ENCODE data around the gene FMO5.
"Not testable (repeated sequence)": the region's sequence is repeated elsewhere in the genome, so short reads cannot be mapped to it uniquely, and the experiment has no call there.

The FMO5 gene

GRCh38 chr1:147238925-147239820 is 14.0 kb upstream of the FMO5 start:
- no peak for DNase-seq

GRCh38 chr1:147238053-147238902 is 13.1 kb upstream of the FMO5 start:
- no peak for DNase-seq

- DNase-seq: no peak
Observed at GRCh38 chr1:147236959-147237791, 12.0 kb upstream of the FMO5 start.

DNA sequence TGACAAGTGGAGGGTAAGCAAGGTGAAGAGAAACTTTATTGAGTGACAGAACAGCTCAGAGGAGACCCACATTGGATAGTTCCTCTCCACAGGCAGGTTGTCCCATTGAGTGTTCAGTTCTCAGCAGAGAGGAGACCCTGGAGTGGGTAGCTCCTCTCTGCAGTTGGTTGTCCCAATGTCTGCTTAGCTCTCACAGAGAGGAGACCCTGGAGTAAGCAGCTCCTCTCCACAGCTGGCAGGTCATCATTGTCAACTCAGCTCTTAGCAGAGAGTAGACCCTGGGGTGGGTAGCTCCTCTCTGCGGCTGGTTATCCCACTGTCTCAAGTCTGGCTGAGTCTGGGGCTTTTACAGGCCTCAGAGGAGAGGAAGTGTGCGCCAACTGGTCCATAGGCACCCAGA is 11.3 kb upstream of the FMO5 start:
- DNase-seq: no peak

DNA sequence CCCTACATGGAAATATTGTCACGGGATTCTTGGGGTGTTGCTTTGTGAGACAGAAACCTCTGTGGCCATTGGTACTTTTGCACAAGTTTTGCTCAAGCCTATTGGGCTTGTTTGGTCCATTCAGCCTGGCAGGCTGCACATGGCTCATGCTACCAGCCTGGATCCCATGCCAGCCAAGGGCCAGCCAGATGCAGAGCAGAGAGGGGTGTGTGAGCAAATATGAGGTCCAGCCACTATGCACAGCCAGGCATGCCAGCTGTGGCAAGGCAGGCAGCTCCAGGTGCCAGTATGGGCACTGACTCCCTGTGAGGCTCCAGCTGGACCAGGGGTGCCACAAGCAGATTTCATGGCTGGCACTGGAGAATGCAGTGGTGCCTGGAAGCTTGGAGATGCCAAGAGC is 10.7 kb upstream of the FMO5 start:
- DNase-seq: no peak

DNA sequence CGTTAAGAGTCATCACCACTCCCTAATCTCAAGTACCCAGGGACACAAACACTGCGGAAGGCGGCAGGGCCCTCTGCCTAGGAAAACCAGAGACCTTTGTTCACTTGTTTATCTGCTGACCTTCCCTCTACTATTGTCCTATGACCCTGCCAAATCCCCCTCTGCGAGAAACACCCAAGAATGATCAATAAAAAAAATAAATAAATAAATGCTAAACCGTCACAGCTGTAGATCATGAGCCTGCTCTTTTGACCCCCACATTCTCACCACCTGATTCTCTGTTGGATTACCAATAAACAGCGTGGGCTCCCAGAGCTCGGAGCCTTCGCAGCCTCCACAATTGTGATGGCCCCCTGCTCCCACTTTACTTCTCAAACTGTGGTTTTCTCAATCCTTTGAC is 8.8 kb upstream of the FMO5 start:
- not testable (repeated sequence) for DNase-seq

DNA sequence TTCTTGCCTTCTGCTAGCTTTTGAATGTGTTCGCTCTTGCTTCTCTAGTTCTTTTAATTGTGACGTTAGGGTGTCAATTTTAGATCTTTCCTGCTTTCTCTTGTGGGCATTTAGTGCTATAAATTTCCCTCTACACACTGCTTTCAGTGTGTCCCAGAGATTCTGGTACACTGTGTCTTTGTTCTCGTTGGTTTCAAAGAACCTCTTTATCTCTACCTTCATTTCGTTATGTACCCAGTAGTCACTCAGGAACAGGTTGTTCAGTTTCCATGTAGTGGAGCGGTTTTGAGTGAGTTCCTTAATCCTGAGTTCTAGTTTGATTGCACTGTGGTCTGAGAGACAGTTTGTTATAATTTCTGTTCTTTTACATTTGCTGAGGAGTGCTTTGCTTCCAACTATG is 5.9 kb upstream of the FMO5 start:
- DNase-seq: not testable (repeated sequence)

GRCh38 chr1:147223740-147224615 is 1.2 kb downstream of the FMO5 start:
- no peak for DNase-seq

- no peak for DNase-seq
Observed at GRCh38 chr1:147218606-147219005, 6.5 kb downstream of the FMO5 start.

GRCh38 chr1:147217141-147217540 is 8.0 kb downstream of the FMO5 start:
- DNase-seq: no peak

GRCh38 chr1:147216124-147216523 is 9.0 kb downstream of the FMO5 start:
- no peak for DNase-seq

DNA sequence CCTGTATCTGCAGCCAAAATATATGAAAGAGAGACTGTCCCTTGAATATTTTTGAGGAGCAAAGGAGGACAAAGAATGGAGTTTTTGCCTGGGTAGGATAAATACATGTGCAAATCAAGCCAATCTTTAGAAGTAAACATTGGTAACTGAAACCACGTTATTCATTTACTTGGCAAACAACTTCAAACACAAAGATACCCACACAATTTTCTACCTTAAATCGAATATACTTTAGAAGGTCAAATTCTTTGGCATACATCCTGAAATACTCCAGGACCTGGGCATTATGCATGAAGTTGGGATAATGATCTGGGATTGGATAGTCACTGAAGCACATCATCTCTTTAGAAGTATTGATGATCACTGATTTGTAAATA is 9.6 kb downstream of the FMO5 start:
- DNase-seq: no peak

DNA sequence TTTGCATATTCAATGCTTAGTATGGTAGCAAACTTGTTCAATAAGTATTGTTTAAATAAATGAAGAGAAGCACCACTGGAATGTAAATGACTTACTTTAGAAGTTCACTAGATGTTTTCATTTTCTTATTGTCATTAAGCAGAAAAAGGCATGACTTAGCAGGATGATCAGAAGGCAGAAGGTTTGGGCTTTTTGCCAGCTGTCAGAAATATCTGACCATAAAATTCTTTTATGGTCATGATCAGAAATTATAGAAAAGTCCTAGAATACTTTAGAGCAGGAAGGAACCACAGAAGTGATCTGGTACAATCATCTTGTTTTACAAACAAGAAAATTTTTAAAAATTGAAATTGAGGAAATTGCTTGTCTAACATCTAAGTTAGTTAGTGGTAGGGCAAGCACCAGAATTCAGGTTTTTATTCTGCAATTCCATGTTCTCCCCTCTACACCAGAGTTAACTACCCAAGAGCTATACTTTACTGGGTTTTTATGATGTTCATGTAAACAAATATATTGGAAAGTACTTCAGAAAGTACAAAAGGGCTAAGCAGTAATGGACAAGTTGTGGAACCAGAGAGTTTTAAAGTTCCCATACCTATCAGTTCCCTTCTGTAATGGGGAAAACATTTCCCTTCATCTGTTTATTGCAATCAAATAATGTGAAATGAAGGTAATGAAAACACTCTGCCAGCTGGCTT is 10.1 kb downstream of the FMO5 start:
- no peak for DNase-seq

GRCh38 chr1:147214325-147214724 is 10.8 kb downstream of the FMO5 start:
- no peak for DNase-seq

DNA sequence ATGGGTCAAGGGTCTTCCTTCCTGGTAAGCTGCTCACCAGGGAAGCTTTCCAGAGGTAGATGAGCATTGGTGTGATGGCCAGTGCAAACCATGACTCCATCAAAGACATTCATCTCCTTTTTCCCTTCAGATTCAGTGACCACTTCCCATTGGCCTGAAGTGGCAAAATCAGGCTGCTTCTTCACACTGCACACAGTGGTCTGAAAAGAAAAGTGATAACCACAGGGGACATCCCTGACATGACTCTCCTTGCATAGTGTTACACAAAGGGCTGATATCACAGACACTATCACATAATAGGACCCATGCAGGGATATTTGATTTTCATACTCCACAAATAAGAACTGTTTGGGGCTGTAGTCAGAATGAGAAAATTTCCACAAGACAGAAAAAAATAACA is 11.9 kb downstream of the FMO5 start:
- DNase-seq: no peak

GRCh38 chr1:147211577-147211976 is 13.6 kb downstream of the FMO5 start:
- DNase-seq: no peak

- DNase-seq: no peak
Observed at GRCh38 chr1:147210987-147211386, 14.2 kb downstream of the FMO5 start.

- DNase-seq: no peak
Observed at GRCh38 chr1:147209825-147210821, 15.0 kb downstream of the FMO5 start.

DNA sequence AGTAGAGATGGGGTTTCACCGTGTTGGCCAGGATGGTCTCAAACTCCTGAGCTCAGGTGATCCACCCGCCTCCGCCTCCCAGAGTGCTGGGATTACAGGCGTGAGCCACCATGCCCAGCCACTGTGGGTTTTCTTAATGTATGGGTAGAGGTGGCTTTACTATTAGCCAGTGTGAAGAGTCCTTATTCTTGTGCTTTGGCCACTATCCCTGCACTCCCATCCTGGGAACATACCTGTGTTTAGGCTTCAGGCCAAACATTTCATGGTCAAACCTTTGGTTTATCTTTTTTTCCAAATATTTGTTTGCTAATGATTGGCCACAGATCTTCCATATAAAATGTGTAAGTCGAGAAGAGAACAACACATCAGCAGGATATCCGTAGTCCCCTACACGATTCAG is 16.5 kb downstream of the FMO5 start:
- no peak for DNase-seq

- DNase-seq: no peak
Observed at GRCh38 chr1:147207192-147207591, 17.9 kb downstream of the FMO5 start.

Measured in activated effector memory CD4-positive, alpha-beta T cell treated with anti-CD3 and anti-CD28 coated beads, Interleukin-2, amount 50 U/mL, for 16 hours (primary cell).